Measurements from ENCODE around the gene LANCL2. TPM values are rescaled to one million over a fixed set of nuclear protein-coding genes. Genes with fewer than 3 reads are reported as not detected.

The LANCL2 gene
- total RNA-seq, 1 experiment from 2014 or later: 10.0 TPM

DNA sequence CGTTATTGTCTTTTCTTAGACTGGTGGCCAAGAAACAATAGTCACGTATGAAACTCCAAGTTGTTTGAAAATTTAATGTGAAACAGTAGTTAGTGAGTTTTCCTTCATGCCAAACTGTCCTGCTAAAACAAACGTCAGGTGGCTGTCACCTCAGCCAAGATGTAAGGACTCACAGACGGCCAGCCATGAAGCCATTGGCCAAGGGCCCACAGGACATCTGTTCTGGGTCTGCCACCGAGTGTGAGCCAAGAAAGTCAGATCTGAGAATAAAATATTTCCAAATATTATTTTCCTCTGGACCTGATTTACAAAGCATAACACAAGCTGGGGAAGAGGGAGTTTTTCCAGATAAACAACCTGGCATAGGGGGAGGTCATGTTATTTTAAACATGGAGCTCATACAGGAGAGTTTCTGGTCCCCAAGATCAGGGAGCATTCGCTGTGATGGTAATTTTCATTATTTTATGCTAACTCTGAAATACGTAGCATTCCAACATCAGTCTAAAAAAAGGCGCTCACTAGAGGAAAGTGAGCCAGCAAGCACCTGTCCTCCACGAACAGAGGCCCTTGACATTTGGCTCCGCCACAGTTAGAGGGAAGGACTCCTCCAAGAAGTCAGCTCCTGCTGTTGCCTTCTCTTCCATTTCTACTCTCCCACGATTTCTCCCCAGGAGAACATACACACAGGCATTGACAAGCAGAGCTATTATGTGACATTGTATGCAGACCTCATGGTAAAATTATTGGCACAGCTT lies 38.9 kb upstream of the LANCL2 start:
- Histone ChIP-seq H3K27ac (ENCODE audit: low read depth, low read length) (no peak overlapping the region), H3K79me2 (ENCODE audit: insufficient read depth, low read length) (no peaks in the 10 kb centered on the region), H4K20me1 (ENCODE audit: insufficient read depth) (no peaks in the 10 kb centered on the region), H3K36me3 (ENCODE audit: control insufficient read depth in 1 of 2, insufficient read depth in 2 of 2, low read length in 2 of 2) (no peaks in the 10 kb centered on the region), H3K9me2 (ENCODE audit: insufficient read depth) (no peaks in the 10 kb centered on the region), H3K4me1 (ENCODE audit: control insufficient read depth in 1 of 2, insufficient read depth in 2 of 2, low read length in 2 of 2) (no peaks in the 10 kb centered on the region), H2AFZ (ENCODE audit: low read depth, low read length, poor library complexity, severe bottlenecking) (no peak overlapping the region), H3K9ac (ENCODE audit: low read length) (no peak overlapping the region), H3K4me3 (replicated peaks in 1 of 2; ENCODE audit: low read depth in 1 of 2, low read length in 2 of 2) (no peak overlapping the region), H3K4me2 (ENCODE audit: low read length) (no peak overlapping the region), H3K9me3 (ENCODE audit: control insufficient read depth in 1 of 2, insufficient read depth in 1 of 2, low read depth in 1 of 2, low read length in 2 of 2) (no peaks in the 10 kb centered on the region), H3K27me3 (ENCODE audit: insufficient read depth, low read length) (no peaks in the 10 kb centered on the region)
- no TSS peak for BruUV-seq (replicated peaks)
- intact Hi-C loops (cut with micrococcal nuclease): no loop called here
- RAD21 ChIA-PET (ENCODE audit: low non-redundant PET in 1 of 2, low total read pairs in 2 of 2, uncharacterized antibody in 2 of 2, unreplicated experiment in 2 of 2): no interaction called here
- TF ChIP-seq, protein P1, sequence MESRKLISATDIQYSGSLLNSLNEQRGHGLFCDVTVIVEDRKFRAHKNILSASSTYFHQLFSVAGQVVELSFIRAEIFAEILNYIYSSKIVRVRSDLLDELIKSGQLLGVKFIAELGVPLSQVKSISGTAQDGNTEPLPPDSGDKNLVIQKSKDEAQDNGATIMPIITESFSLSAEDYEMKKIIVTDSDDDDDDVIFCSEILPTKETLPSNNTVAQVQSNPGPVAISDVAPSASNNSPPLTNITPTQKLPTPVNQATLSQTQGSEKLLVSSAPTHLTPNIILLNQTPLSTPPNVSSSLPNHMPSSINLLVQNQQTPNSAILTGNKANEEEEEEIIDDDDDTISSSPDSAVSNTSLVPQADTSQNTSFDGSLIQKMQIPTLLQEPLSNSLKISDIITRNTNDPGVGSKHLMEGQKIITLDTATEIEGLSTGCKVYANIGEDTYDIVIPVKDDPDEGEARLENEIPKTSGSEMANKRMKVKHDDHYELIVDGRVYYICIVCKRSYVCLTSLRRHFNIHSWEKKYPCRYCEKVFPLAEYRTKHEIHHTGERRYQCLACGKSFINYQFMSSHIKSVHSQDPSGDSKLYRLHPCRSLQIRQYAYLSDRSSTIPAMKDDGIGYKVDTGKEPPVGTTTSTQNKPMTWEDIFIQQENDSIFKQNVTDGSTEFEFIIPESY (IDR thresholded peaks at IDR 0.05; ENCODE audit: extremely low read depth, insufficient replicate concordance, low read length): no peak
- TF ChIP-seq CEBPB (IDR thresholded peaks at IDR 0.05; ENCODE audit: low read depth) (no peak), POLR2A (IDR thresholded peaks at IDR 0.05; ENCODE audit: borderline replicate concordance, extremely low read depth, insufficient read depth, insufficient read length) (no peak), POLR2AphosphoS5 (IDR thresholded peaks at IDR 0.05; ENCODE audit: low read depth, low read length) (no peak)
- DNase-seq (ENCODE audit: low read depth, low spot score) (no peak), ATAC-seq (no peak)
- CTCF ChIA-PET: no interaction called here
- POLR2A ChIA-PET: no interaction called here

- no peaks in the 10 kb centered on the region for H4K20me1 ChIP-seq (ENCODE audit: insufficient read depth)
- ChIA-PET POLR2A (no interaction called here), CTCF (no interaction called here), RAD21 (ENCODE audit: low non-redundant PET in 1 of 2, low total read pairs in 2 of 2, uncharacterized antibody in 2 of 2, unreplicated experiment in 2 of 2) (no interaction called here)
- no peaks in the 10 kb centered on the region for H3K9me3 ChIP-seq (ENCODE audit: control insufficient read depth in 1 of 2, insufficient read depth in 1 of 2, low read depth in 1 of 2, low read length in 2 of 2)
- no peaks in the 10 kb centered on the region for H3K36me3 ChIP-seq (ENCODE audit: control insufficient read depth in 1 of 2, insufficient read depth in 2 of 2, low read length in 2 of 2)
- H3K4me2 ChIP-seq (ENCODE audit: low read length): no peak overlapping the region
- H2AFZ ChIP-seq (ENCODE audit: low read depth, low read length, poor library complexity, severe bottlenecking): no peak overlapping the region
- no TSS peak for BruUV-seq (replicated peaks)
- intact Hi-C loops (cut with micrococcal nuclease): no loop called here
- H3K27ac ChIP-seq (ENCODE audit: low read depth, low read length): no peak overlapping the region
- no peak for ATAC-seq
- no peaks in the 10 kb centered on the region for H3K4me1 ChIP-seq (ENCODE audit: control insufficient read depth in 1 of 2, insufficient read depth in 2 of 2, low read length in 2 of 2)
- no peaks in the 10 kb centered on the region for H3K79me2 ChIP-seq (ENCODE audit: insufficient read depth, low read length)
- H3K4me3 ChIP-seq (replicated peaks in 1 of 2; ENCODE audit: low read depth in 1 of 2, low read length in 2 of 2): no peak overlapping the region
- H3K9me2 ChIP-seq (ENCODE audit: insufficient read depth): no peaks in the 10 kb centered on the region
- no peak for TF ChIP-seq CEBPB (IDR thresholded peaks at IDR 0.05; ENCODE audit: low read depth)
- TF ChIP-seq CBX3 (IDR thresholded peaks at IDR 0.05; ENCODE audit: low read depth): no peak
- TF ChIP-seq POLR2AphosphoS5 (IDR thresholded peaks at IDR 0.05; ENCODE audit: low read depth, low read length): no peak
- TF ChIP-seq, protein P2, sequence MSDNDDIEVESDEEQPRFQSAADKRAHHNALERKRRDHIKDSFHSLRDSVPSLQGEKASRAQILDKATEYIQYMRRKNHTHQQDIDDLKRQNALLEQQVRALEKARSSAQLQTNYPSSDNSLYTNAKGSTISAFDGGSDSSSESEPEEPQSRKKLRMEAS (IDR thresholded peaks at IDR 0.05): no peak
- no peak for TF ChIP-seq ELF1 (IDR thresholded peaks at IDR 0.05; ENCODE audit: borderline replicate concordance, low read depth)
- no peak for TF ChIP-seq REST (IDR thresholded peaks at IDR 0.05; ENCODE audit: low read depth)
- TF ChIP-seq EZH2 (IDR thresholded peaks at IDR 0.05): no peak
- TF ChIP-seq YY1 (IDR thresholded peaks at IDR 0.05; ENCODE audit: extremely low read depth, insufficient replicate concordance, low read depth, low read length): no peak
- TF ChIP-seq EZH2phosphoT487 (IDR thresholded peaks at IDR 0.05; ENCODE audit: borderline replicate concordance): no peak
- no peak for TF ChIP-seq JUND (IDR thresholded peaks at IDR 0.05)
- TF ChIP-seq POLR2A (IDR thresholded peaks at IDR 0.05; ENCODE audit: borderline replicate concordance, extremely low read depth, insufficient read depth, insufficient read length): no peak
- H3K27me3 ChIP-seq (ENCODE audit: insufficient read depth, low read length): no peaks in the 10 kb centered on the region
- no peak for DNase-seq (ENCODE audit: low read depth, low spot score)
- H3K9ac ChIP-seq (ENCODE audit: low read length): no peak overlapping the region
These were observed 38.1 kb upstream of the LANCL2 start for GRCh38 chr7:55326945-55327626.

Data from HCT116 (cell line).